Left lung (tissue), 10 donors: ENCODE results near the gene C2orf68. TPM values are rescaled to one million over a fixed set of nuclear protein-coding genes. Genes with fewer than 3 reads are reported as not detected.
"Not testable (repeated sequence)": the region's sequence is repeated elsewhere in the genome, so short reads cannot be mapped to it uniquely, and the experiment has no call there.

Experiments
- ATAC-seq: fragments of 200-7000 bp; cut with Tn5 transposase; one replicate; pipeline ENCODE4 v1.9.1; 2020; ENCODE audit warnings: moderate library complexity
- DNase-seq, 4 donors: peaks; one replicate each; pipeline ENCODE4 v3.0.0-alpha.2; 2013 to 2020
- H3K27ac ChIP-seq, 2 donors: fragments of 200-600 bp; sonication (generic) in 1 of 2; one replicate each; pipeline versions ENCODE4 v1.5.0 to v1.8.0; 2020 to 2021
- H3K27me3 ChIP-seq, 2 donors: fragments of 200-600 bp; sonication (generic) in 1 of 2; one replicate each; pipeline versions ENCODE4 v1.5.0 to v1.8.0; 2020 to 2021
- H3K36me3 ChIP-seq, 2 donors: fragments of 200-600 bp; sonication (generic) in 1 of 2; one replicate each; pipeline versions ENCODE4 v1.5.0 to v1.8.0; 2020 to 2021
- H3K4me1 ChIP-seq, 2 donors: fragments of 200-600 bp; one replicate each; pipeline ENCODE4 v1.8.0; 2021
- H3K4me3 ChIP-seq, 2 donors: fragments of 200-600 bp; sonication (generic) in 1 of 2; one replicate each; pipeline versions ENCODE4 v1.5.0 to v1.8.0; 2020 to 2021; ENCODE audit warnings: mild to moderate bottlenecking in 1 of 2
- H3K9me3 ChIP-seq, 2 donors: fragments of 200-600 bp; sonication (generic) in 1 of 2; one replicate each; pipeline versions ENCODE4 v1.5.0 to v1.8.0; 2020 to 2021
- intact Hi-C, 2 donors: fragments of 100-400 bp; cut with DNase I; formaldehyde crosslinking; loops; one replicate each; pipeline versions ENCODE4 v1.11.2 to v1.14.2; 2022
- polyA plus RNA-seq, 6 donors: library from polyadenylated mRNA; unstranded; fragments of 120-200 nt; gene quantifications; one replicate each; pipeline ENCODE4 v1.2.1, GENCODE V29; 2013; ENCODE audit not compliant: insufficient read length in 6 of 6
- total RNA-seq, 2 donors: library from RNA; stranded (reverse); fragmentation: NEBNext Ultra II Directional; extraction: Animal tissue kit (Norgen Biotek cat#: 25700); gene quantifications; one replicate each; pipeline ENCODE4 v1.2.1, GENCODE V29; 2021
- TF ChIP-seq, protein P1 (sequence below), 2 donors: fragments of 200-600 bp; sonication (generic) in 1 of 2; IDR thresholded peaks; one replicate each; pipeline versions ENCODE4 v1.5.0 to v1.8.0; 2021; ENCODE audit warnings: antibody characterized with exemption in 2 of 2
- donor health status: DM: no; HTN: yes; CAD: no.
- donor health status: DM: no; HTN: no; CAD: no.

C2orf68 gene
- total and polyA plus RNA-seq, 8 donors: 37.0 to 79.0 (median 72.5) TPM

DNA sequence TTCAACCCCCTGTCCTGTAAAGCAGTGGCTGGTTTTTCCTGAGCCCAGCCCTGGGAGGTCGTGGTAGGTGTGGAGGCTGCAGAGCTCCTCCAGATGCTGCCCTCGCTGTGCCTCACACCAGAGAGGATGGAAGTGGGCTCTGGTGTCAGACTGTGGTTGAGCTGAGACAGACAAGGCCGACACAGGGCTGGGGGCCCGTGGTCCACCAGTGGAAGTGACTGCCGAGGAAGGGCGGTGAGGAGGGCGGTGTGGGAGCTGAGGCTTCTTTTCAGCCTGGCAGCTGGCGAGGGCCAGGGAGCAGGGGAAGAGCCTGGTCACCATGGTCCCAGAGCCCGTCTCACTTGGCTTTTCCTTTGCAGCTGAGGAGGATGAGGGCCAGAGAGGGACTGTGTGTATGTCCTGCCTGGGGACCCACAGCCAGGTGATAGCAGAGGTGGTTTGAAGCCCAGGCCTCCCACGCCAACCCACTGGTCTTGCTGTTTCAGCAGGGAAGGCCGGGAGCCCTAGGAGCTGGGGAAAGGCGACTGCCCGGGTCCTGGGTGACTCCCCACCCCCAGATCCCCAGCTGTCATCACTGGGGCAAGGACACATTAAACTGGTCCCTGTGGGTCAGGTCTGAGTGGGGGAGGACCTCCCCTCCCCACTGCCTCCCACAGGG lies 47.6 kb upstream of the C2orf68 start:
- TF ChIP-seq, protein P1, sequence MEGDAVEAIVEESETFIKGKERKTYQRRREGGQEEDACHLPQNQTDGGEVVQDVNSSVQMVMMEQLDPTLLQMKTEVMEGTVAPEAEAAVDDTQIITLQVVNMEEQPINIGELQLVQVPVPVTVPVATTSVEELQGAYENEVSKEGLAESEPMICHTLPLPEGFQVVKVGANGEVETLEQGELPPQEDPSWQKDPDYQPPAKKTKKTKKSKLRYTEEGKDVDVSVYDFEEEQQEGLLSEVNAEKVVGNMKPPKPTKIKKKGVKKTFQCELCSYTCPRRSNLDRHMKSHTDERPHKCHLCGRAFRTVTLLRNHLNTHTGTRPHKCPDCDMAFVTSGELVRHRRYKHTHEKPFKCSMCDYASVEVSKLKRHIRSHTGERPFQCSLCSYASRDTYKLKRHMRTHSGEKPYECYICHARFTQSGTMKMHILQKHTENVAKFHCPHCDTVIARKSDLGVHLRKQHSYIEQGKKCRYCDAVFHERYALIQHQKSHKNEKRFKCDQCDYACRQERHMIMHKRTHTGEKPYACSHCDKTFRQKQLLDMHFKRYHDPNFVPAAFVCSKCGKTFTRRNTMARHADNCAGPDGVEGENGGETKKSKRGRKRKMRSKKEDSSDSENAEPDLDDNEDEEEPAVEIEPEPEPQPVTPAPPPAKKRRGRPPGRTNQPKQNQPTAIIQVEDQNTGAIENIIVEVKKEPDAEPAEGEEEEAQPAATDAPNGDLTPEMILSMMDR (IDR thresholded peaks at IDR 0.05): no peak
- Histone ChIP-seq H3K4me1 (peaks cover 3 to 30% of the 10 kb centered on the region in 2 donors), H3K36me3 (peaks cover 0 to 29% of the 10 kb centered on the region in 2 donors), H3K9me3 (no peaks in the 10 kb centered on the region), H3K4me3 (no peak overlapping the region), H3K27me3 (no peaks in the 10 kb centered on the region), H3K27ac (peak overlapping the region; percentile 13 to 20)
- intact Hi-C loops: no loop called here
- DNase-seq: peak in 2 of 4 donors; percentile 83 to 86
- peak; percentile 22 for ATAC-seq

DNA sequence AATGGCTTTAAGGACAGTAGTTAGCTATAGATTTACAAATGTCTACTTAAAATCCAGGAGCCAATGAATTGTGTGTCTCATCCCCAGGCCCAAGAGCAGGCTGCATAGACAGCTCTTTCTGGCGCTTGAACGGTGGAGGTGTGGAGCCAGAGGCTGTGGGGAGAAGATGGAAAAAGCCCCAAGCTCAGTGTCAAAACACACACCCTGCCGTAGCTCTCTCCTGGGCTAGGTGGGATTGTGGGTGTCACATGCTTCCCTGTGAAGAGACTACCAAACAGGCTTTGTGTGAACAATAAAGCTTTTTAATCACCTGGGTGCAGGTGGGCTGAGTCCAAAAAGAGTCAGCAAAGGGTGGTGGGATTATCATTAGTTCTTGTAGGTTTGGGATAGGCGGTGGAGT lies 45.5 kb upstream of the C2orf68 start:
- H3K4me3 ChIP-seq, H3K9me3 ChIP-seq, H3K27me3 ChIP-seq, intact Hi-C loops: not testable (repeated sequence)
- Histone ChIP-seq H3K4me1 (peaks cover 10 to 24% of the 10 kb centered on the region in 2 donors), H3K36me3 (peaks cover 0 to 40% of the 10 kb centered on the region in 2 donors), H3K27ac (peak overlapping the region; percentile 20 to 33)
- DNase-seq (peak in 1 of 4 donors; percentile 53), ATAC-seq (peak; percentile 1)

DNA sequence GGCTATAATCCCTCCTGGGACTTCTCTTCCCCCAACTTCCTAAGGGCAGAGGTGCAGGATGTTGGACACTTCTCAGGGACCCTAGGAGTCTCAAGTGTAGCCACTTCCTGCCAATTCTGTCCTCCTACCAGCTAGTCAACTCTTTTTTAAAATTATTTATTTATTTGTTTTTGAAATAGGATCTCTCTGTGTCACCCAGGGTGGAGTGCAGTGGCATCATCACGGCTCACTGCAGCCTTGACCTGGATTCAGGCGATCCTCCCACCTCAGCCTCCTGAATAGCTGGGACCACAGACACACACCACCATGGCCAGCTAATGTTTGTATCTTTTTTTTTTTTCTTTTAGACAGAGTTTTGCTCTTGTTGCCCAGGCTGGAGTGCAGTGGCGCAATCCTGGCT lies 44.6 kb upstream of the C2orf68 start:
- H3K27me3 ChIP-seq: no peaks in the 10 kb centered on the region
- peaks cover 14 to 15% of the 10 kb centered on the region in 2 donors for H3K4me1 ChIP-seq
- intact Hi-C loops: no loop called here
- DNase-seq: no peak
- no peaks in the 10 kb centered on the region for H3K9me3 ChIP-seq
- ATAC-seq: no peak
- peaks cover 0 to 49% of the 10 kb centered on the region in 2 donors for H3K36me3 ChIP-seq
- TF ChIP-seq, protein P1 (IDR thresholded peaks at IDR 0.05): no peak
- peak overlapping the region; percentile 20 to 33 for H3K27ac ChIP-seq
- no peak overlapping the region for H3K4me3 ChIP-seq

GRCh38 chr2:85655961-85656417 lies 44.1 kb upstream of the C2orf68 start:
- Histone ChIP-seq H3K27me3 (no peaks in the 10 kb centered on the region), H3K27ac (peak overlapping the region in 1 of 2 donors; percentile 20), H3K4me1 (peaks cover 10 to 14% of the 10 kb centered on the region in 2 donors), H3K36me3 (peaks cover 0 to 54% of the 10 kb centered on the region in 2 donors), H3K4me3 (no peak overlapping the region), H3K9me3 (no peaks in the 10 kb centered on the region)
- intact Hi-C loops: no loop called here
- TF ChIP-seq, protein P1 (IDR thresholded peaks at IDR 0.05): no peak
- no peak for DNase-seq
- no peak for ATAC-seq

DNA sequence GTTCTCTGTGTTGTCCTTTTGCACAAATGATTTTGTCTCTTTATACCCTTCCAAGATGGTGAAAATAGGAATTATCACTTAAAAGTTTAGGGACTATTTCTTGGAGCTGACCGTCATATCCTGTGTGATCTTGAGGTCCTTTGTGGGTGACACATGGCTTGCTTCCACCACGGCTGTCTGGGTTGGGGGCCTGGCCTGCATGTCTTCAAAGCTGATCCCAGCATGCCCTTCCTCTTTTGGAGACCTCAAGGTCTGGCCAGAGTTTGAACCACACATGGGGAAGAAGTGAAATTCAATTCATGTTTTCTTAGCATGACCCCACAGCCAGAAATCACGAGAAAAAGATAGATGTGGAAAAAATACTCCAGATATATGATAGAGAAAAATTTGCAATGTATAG lies 42.1 kb upstream of the C2orf68 start:
- intact Hi-C loops: no loop called here
- H3K27me3 ChIP-seq: no peaks in the 10 kb centered on the region
- TF ChIP-seq, protein P1 (IDR thresholded peaks at IDR 0.05): no peak
- DNase-seq: no peak
- no peak for ATAC-seq
- H3K36me3 ChIP-seq: peaks cover 0 to 72% of the 10 kb centered on the region in 2 donors
- no peaks in the 10 kb centered on the region for H3K9me3 ChIP-seq
- peak overlapping the region in 1 of 2 donors; percentile 5 for H3K27ac ChIP-seq
- peaks cover 14 to 15% of the 10 kb centered on the region in 2 donors for H3K4me1 ChIP-seq
- no peak overlapping the region for H3K4me3 ChIP-seq
